GM12873 (cell line): ENCODE measurements around the gene PIK3C2B.

Source experiments
- CTCF ChIP-seq: IDR thresholded peaks from 2 replicates; pipeline ENCODE4 v1.5.1; 2012; ENCODE audit warnings: low read depth, mild to moderate bottlenecking, moderate library complexity, low read length, control low read depth; ENCODE audit not compliant: insufficient read depth; ENCODE audit errors: missing control alignments

Gene PIK3C2B

DNA sequence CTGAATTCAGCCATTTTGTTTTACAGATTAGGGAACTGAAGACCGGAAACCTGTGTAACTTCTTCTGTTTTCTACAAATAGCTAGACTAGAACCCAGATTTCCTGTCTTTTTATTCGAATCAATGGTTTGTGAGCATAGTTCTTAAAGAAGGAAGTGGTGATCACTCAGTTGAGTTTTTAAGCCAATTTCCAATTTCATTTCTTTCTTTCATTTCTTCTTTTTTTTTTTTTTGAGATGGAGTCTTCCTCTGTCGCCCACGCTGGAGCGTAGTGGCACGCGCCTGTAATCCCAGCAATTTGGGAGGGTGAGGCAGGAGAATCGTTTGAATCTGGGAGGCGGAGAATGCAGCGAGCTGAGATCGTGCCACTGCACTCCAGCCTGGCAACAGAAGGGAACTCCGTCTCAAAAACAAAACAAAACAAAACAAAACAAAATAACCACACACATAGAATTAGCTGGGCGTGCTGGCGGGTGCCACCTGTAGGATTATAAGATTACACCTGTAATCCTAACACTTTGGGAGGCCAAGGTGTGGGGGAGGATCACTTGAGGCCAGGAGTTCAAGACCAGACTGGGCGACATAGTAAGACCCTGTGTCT is 18.6 kb upstream of the PIK3C2B start:
- TF ChIP-seq CTCF = peak; percentile 12

GRCh38 chr1:204511366-204511765 is 16.8 kb upstream of the PIK3C2B start:
- TF ChIP-seq CTCF = no peak

GRCh38 chr1:204509186-204509635 is 14.6 kb upstream of the PIK3C2B start:
- no peak for TF ChIP-seq CTCF

DNA sequence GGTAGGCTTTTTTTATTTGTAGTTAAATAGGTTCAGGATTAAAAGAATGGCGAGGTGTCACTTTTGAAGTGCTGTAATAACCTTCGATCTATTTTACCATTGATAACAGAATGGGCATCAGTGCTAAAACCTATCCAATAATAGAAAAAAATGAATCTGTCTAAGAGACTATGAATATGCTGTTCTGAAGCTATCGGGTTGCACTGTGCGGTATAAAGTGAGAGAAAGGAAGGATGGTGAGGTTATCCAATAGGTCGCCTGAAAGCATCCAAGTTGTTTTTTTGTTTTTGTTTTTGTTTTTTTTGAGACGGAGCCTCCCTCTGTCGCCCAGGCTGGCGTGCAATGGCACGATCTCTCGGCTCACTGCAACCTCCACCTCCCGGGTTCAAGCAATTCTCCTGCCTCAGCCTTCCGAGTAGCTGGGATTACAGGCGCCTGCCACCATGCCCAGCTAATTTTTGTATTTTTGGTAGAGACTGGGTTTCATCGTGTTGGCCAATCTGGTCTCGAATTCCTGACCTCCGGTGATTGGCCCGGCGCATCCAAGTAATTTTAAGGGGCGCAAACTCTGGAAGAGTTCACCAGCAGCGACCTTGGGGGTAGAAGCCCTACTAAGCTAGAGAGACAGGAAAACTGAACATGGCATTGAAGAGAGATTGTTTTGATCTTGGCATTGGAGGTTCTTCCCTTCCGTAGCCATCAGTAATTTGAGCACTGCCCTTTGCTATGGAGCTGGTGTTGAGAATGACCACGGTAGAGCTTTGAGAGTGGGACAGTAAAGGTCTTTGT is 12.9 kb upstream of the PIK3C2B start:
- no peak for TF ChIP-seq CTCF

DNA sequence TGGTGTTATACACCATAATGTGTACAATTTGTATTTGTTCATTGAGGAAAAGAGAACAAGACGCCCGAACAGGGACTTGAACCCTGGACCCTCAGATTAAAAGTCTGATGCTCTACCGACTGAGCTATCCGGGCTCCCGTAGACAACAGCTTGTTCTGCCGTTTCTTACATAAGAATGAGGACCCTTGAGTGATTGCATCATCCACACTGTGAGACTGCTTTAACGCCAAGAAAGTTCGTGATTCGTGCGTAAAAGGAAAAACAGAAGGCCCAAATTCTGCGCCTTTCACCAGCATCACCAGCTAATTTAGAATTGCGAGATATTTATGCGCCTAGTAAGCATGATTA is 12.3 kb upstream of the PIK3C2B start:
- TF ChIP-seq CTCF = no peak

GRCh38 chr1:204506201-204506968 is 11.8 kb upstream of the PIK3C2B start:
- no peak for TF ChIP-seq CTCF

GRCh38 chr1:204505674-204506200 is 11.1 kb upstream of the PIK3C2B start:
- TF ChIP-seq CTCF = no peak
